HepG2 (cell line): ENCODE results near the gene PLLP. TPM values are rescaled to one million over a fixed set of nuclear protein-coding genes. Genes with fewer than 3 reads are reported as not detected.

ENCODE experiments used
- ADNP ChIP-seq: sonication (generic); formaldehyde crosslinking; IDR thresholded peaks from 2 replicates; pipeline ENCODE4 v1.4.0; 2020; ENCODE audit warnings: missing genetic modification reagents
- ATF6 ChIP-seq: sonication (generic); formaldehyde crosslinking; conservative IDR thresholded peaks from 2 replicates; pipeline ENCODE4 v1.4.0; 2020; ENCODE audit warnings: missing genetic modification reagents
- BATF2 ChIP-seq: sonication (generic); formaldehyde crosslinking; IDR thresholded peaks from 2 replicates; pipeline ENCODE4 v1.8.0; 2022; ENCODE audit warnings: mild to moderate bottlenecking, missing genetic modification reagents, moderate library complexity
- CEBPG ChIP-seq: IDR thresholded peaks from 2 replicates; pipeline ENCODE4 v1.6.1; 2016
- DBP ChIP-seq: sonication (generic); formaldehyde crosslinking; IDR thresholded peaks from 2 replicates; pipeline ENCODE4 v1.4.0; 2020; ENCODE audit warnings: missing genetic modification reagents; ENCODE audit errors: not compliant biosample characterization
- GATAD1 ChIP-seq: IDR thresholded peaks from 2 replicates; pipeline ENCODE4 v1.6.1; 2016; ENCODE audit warnings: missing genetic modification reagents, missing compliant biosample characterization
- LBX2 ChIP-seq: sonication (generic); formaldehyde crosslinking; IDR thresholded peaks from 2 replicates; pipeline ENCODE4 v1.5.0; 2020; ENCODE audit warnings: missing genetic modification reagents, mild to moderate bottlenecking, borderline replicate concordance
- POLR2AphosphoS5 ChIP-seq: IDR thresholded peaks from 2 replicates; pipeline ENCODE4 v1.6.1; 2012; ENCODE audit warnings: low read depth, low read length
- SKIL ChIP-seq: sonication (generic); formaldehyde crosslinking; IDR thresholded peaks from 2 replicates; pipeline ENCODE4 v1.8.0; 2022; ENCODE audit warnings: missing genetic modification reagents, mild to moderate bottlenecking, moderate library complexity, borderline replicate concordance
- TFDP1 ChIP-seq: IDR thresholded peaks from 2 replicates; pipeline ENCODE4 v1.6.1; 2016; ENCODE audit warnings: missing compliant biosample characterization, missing genetic modification reagents, borderline replicate concordance
- THAP9 ChIP-seq: sonication (generic); formaldehyde crosslinking; IDR thresholded peaks from 2 replicates; pipeline ENCODE4; 2020; ENCODE audit warnings: missing genetic modification reagents, mild to moderate bottlenecking, borderline replicate concordance
- ZBTB42 ChIP-seq: sonication (generic); formaldehyde crosslinking; IDR thresholded peaks from 2 replicates; pipeline ENCODE4 v1.5.0; 2020; ENCODE audit warnings: mild to moderate bottlenecking, missing genetic modification reagents
- ZBTB7B ChIP-seq: sonication (generic); formaldehyde crosslinking; IDR thresholded peaks from 2 replicates; pipeline ENCODE4 v1.4.0; 2020; ENCODE audit warnings: missing genetic modification reagents
- ZC3H13 ChIP-seq: sonication (generic); formaldehyde crosslinking; IDR thresholded peaks from 2 replicates; pipeline ENCODE4 v1.8.1; 2023; ENCODE audit warnings: mild to moderate bottlenecking, missing genetic modification reagents, moderate library complexity
- ZNF225 ChIP-seq: sonication (generic); formaldehyde crosslinking; IDR thresholded peaks from 2 replicates; pipeline ENCODE4 v1.4.0; 2020; ENCODE audit warnings: mild to moderate bottlenecking, missing genetic modification reagents
- ZNF501 ChIP-seq: sonication (generic); formaldehyde crosslinking; IDR thresholded peaks from 2 replicates; pipeline ENCODE4 v1.5.1; 2020; ENCODE audit warnings: mild to moderate bottlenecking, moderate library complexity, missing genetic modification reagents
- ZNF790 ChIP-seq: sonication (generic); formaldehyde crosslinking; IDR thresholded peaks from 2 replicates; pipeline ENCODE4 v1.8.0; 2022; ENCODE audit warnings: missing genetic modification reagents, mild to moderate bottlenecking, borderline replicate concordance
- ZSCAN22 ChIP-seq: sonication (generic); formaldehyde crosslinking; IDR thresholded peaks from 2 replicates; pipeline ENCODE4 v1.4.0; 2020; ENCODE audit warnings: mild to moderate bottlenecking, missing genetic modification reagents
- polyA plus RNA-seq, 8 experiments: library from polyadenylated mRNA; depleted of rRNA in 3 of 8; stranded (reverse) in 7 of 8; unstranded in 1 of 8; fragments of >200 nt; fragmentation: Illumina TruSeq in 4 of 8; extraction: Trizol in 4 of 8; gene quantifications; 2 replicates each; pipeline versions ENCODE4 v1.2.1 to v1.2.3, GENCODE V29; 2011 to 2016; ENCODE audit warnings: low read depth in 4 of 8, missing spikeins in 1 of 8, mixed read lengths in 1 of 8; ENCODE audit not compliant: insufficient read depth in 1 of 8
- total RNA-seq, 5 experiments: library from RNA; depleted of rRNA; stranded (reverse); fragments of >200 nt; fragmentation: Illumina TruSeq; extraction: Trizol; gene quantifications; 2 replicates each; pipeline ENCODE4 v1.2.3, GENCODE V29; 2016; ENCODE audit warnings: low read depth in 1 of 5

PLLP gene
- total and polyA plus RNA-seq, 2 of the 13 experiments (the other 11 are each of a cell fraction or from before 2014, with no cell fraction given), result 60.6 to 127 TPM

- no peak for TF ChIP-seq DBP (CRISPR knock-in tag)
- TF ChIP-seq ZNF225, result no peak
- no peak for TF ChIP-seq ADNP (CRISPR knock-in tag)
- no peak; the same call in 1 of the 2 replicates for TF ChIP-seq ATF6 (CRISPR knock-in tag)
- no peak for TF ChIP-seq TFDP1 (CRISPR knock-in tag)
- TF ChIP-seq ZC3H13 (CRISPR knock-in tag), result no peak
- no peak; the same call in 1 of the 2 replicates for TF ChIP-seq ZNF501 (CRISPR knock-in tag)
- no peak for TF ChIP-seq ZBTB7B (CRISPR knock-in tag)
- TF ChIP-seq ZNF790 (CRISPR knock-in tag), result no peak
- no peak for TF ChIP-seq ZSCAN22 (CRISPR knock-in tag)
- no peak for TF ChIP-seq GATAD1 (CRISPR knock-in tag)
- no peak for TF ChIP-seq LBX2 (CRISPR knock-in tag)
- no peak for TF ChIP-seq BATF2 (CRISPR knock-in tag)
- TF ChIP-seq CEBPG, result no peak
- TF ChIP-seq POLR2AphosphoS5, result no peak
- TF ChIP-seq SKIL (CRISPR knock-in tag), result no peak
- peak; percentile 5; the same call in 1 of the 2 replicates for TF ChIP-seq THAP9 (CRISPR knock-in tag)
- TF ChIP-seq ZBTB42 (CRISPR knock-in tag), result no peak
Observed at GRCh38 chr16:57245472-57246113, 38.9 kb downstream of the PLLP start (continued).
